ENCODE results near the gene RAPGEF6.
A peak's percentile ranks its signal among the peaks of the same experiment; 100 is the strongest.
"Not testable (repeated sequence)": the region's sequence is repeated elsewhere in the genome, so short reads cannot be mapped to it uniquely, and the experiment has no call there.

Gene RAPGEF6

DNA sequence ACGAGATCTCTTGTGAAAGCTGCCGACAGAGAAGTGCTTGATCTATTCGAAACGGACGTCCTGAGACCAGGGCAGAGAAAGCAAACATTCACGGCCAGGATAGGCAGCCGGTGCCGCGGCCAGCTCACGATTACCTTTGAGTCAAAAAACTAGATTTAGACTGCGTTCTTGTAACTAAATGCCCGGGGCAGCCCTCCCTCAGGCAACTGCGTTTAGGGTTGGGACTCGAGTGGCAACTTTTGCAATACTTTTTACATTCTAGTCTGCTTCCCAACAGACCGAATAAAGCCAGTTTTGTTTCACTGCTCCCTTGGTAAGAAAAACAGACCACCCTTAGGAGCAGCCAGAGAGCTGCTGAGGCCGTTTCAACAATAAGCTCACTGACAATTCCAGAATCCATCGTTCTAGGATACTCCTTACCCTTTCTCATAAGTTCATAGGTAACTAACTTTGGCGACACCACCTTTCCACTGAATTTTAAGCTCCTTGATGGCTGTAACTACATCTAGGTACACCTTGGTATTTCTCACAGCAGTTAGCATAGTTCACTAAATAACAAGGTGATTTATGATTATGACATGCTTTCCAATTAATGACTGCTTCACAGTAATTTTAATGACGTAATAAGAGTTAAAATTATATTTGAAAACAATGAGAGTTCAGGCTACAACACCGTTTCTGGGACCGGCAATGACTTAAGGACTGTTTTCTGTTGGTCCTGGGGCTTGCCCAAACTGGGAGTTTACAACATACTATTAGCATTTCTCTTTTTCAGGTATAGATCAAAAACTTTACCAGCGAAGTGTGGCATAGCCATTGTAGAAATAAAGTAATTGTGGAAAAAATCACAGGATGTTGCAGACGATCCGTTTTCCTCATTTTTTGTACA lies 899 bp upstream of the RAPGEF6 start:
- Mint-ChIP-seq H3K4me3 (no peak overlapping the region), H3K27me3 (no peaks in the 10 kb centered on the region), H3K4me1 (peaks cover 31% of the 10 kb centered on the region), H3K36me3 (ENCODE audit: insufficient read depth) (peaks cover 17% of the 10 kb centered on the region), H3K9me3 (no peaks in the 10 kb centered on the region), H3K27ac (ENCODE audit: low read depth) (peak overlapping the region; percentile 96)
- DNase-seq (ENCODE audit: low spot score in 2 of 2) (no peak), ATAC-seq (replicated peaks; ENCODE audit: extremely low read depth, poor library complexity, severe bottlenecking) (peak; percentile 4)

DNA sequence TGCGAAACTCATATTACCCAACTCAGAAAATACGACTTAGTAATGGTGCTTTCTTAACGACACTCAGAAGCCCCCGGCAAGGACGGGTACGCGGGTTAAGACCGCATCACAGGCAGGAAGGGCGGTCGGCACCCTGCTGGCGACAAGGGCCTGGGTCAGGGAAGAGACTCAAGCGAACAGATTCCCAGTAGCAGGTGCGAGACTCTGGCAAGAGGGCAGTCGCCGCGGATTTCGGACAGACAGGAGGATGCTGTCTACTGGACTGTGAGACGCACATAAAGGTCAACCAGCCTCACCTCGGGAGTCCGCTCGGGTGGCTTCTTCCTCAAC lies 398 bp downstream of the RAPGEF6 start:
- ATAC-seq (replicated peaks; ENCODE audit: extremely low read depth, poor library complexity, severe bottlenecking) (peak; percentile 37), DNase-seq (ENCODE audit: low spot score in 2 of 2) (peak; percentile 55 to 57)
- peaks cover 17% of the 10 kb centered on the region for H3K36me3 Mint-ChIP-seq (ENCODE audit: insufficient read depth)
- no peaks in the 10 kb centered on the region for H3K9me3 Mint-ChIP-seq
- no peaks in the 10 kb centered on the region for H3K27me3 Mint-ChIP-seq
- H3K27ac Mint-ChIP-seq (ENCODE audit: low read depth) = peak overlapping the region; percentile 96
- H3K4me1 Mint-ChIP-seq = peaks cover 25% of the 10 kb centered on the region
- no peak overlapping the region for H3K4me3 Mint-ChIP-seq

DNA sequence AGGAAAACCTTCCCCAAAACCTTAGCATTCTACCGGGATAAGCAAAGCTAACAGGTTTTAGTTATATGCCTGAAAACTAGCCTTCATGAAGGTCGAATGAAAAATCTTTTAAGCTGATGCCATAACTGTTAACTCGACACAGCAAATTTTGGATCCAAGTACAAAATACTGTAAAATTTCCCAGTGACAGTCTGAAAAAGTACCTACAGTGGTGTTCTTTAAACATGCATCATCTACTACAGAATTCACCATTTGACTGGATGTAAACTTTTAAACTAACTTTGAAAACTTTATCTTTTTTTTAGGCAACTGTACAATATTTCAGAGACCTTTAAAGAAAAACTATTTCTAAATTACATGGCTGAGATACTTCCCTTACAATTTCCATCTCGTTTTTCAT lies 791 bp downstream of the RAPGEF6 start:
- no peak for DNase-seq (ENCODE audit: low spot score in 2 of 2)
- H3K4me1 Mint-ChIP-seq = peaks cover 27% of the 10 kb centered on the region
- no peaks in the 10 kb centered on the region for H3K9me3 Mint-ChIP-seq
- H3K27me3 Mint-ChIP-seq = no peaks in the 10 kb centered on the region
- H3K36me3 Mint-ChIP-seq (ENCODE audit: insufficient read depth) = peaks cover 17% of the 10 kb centered on the region
- H3K27ac Mint-ChIP-seq (ENCODE audit: low read depth) = peak overlapping the region; percentile 96
- no peak for ATAC-seq (replicated peaks; ENCODE audit: extremely low read depth, poor library complexity, severe bottlenecking)
- H3K4me3 Mint-ChIP-seq = no peak overlapping the region

DNA sequence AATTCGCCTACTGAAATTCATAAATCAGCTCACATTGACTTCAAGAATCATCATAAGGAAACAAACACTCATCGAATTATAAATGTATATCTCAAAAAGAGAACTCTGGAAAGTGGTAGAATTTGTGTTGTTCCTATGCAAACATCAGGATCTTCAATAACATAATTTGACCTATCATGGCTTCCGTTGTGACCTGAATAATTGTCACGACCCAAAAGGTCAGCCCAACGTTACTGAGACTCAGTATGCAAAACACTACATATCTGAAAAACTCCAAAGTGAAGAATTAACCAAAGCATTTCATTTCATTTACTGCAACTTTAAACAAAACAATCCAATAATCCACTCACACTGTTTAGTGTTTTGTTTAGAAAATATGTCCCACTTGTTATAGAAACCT lies 1.2 kb downstream of the RAPGEF6 start:
- DNase-seq (ENCODE audit: low spot score in 2 of 2) = no peak
- no peaks in the 10 kb centered on the region for H3K9me3 Mint-ChIP-seq
- H3K4me1 Mint-ChIP-seq = peaks cover 31% of the 10 kb centered on the region
- peaks cover 17% of the 10 kb centered on the region for H3K36me3 Mint-ChIP-seq (ENCODE audit: insufficient read depth)
- no peaks in the 10 kb centered on the region for H3K27me3 Mint-ChIP-seq
- H3K4me3 Mint-ChIP-seq = no peak overlapping the region
- ATAC-seq (replicated peaks; ENCODE audit: extremely low read depth, poor library complexity, severe bottlenecking) = no peak
- H3K27ac Mint-ChIP-seq (ENCODE audit: low read depth) = peak overlapping the region; percentile 96

DNA sequence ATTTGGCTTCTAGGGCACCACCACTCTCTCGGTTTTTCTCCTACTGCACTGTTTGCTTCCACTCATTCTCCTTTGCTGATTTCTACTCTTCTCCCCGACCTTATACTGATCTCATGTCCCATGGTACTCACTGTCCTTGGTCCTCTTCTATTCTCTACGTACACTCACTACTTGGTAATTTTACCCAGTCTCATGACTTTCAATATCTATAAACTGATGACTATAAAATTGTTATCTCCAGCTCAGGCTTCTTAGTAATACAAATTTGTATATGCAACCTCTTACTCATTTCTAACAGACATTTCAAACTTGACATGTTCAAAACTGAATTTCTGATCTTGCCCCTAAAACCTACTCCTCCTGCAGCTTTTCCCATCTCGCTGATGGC lies 4.1 kb downstream of the RAPGEF6 start:
- Mint-ChIP-seq H3K4me1 (peaks cover 46% of the 10 kb centered on the region), H3K36me3 (ENCODE audit: insufficient read depth) (peaks cover 17% of the 10 kb centered on the region), H3K9me3 (no peaks in the 10 kb centered on the region), H3K4me3 (no peak overlapping the region), H3K27me3 (no peaks in the 10 kb centered on the region), H3K27ac (ENCODE audit: low read depth) (no peak overlapping the region)
- no peak for DNase-seq (ENCODE audit: low spot score in 2 of 2)
- no peak for ATAC-seq (replicated peaks; ENCODE audit: extremely low read depth, poor library complexity, severe bottlenecking)

DNA sequence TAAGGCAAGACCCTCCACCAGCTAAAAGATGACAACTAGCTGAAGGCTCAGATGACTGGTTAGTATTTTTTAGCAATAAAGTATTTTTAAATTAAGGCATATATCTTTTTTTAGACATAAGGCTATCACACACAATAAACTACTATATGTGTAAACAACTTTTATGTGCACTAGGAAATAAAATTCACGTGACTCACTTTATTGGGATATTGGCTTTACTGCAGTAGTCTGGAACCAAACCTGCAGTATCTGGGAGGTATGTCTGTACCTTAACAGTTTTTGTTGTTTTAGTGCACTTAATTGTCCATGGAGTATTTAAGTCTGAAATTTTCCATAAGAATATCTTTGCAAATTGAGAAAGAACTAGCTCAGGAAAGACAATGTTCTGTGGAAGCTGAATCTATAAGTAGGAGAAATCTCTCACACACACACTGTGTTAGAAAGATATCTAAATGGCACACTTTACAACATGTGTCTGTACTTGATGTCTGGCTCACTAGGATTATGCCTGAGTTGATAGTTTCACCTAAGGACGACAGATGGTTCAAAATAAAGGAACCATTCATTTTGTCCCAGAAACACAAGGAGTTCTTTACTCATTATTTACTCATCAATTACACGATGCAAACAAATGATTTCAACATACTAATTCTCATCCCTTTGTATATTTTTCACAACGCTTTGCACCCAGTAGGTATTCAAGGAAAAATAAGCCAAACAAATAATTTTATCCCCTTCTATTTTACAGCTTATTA lies 4.6 kb downstream of the RAPGEF6 start:
- Mint-ChIP-seq H3K36me3 (ENCODE audit: insufficient read depth) (peaks cover 13% of the 10 kb centered on the region), H3K4me3 (no peak overlapping the region), H3K9me3 (no peaks in the 10 kb centered on the region), H3K27me3 (no peaks in the 10 kb centered on the region), H3K27ac (ENCODE audit: low read depth) (no peak overlapping the region), H3K4me1 (peaks cover 49% of the 10 kb centered on the region)
- ATAC-seq (replicated peaks; ENCODE audit: extremely low read depth, poor library complexity, severe bottlenecking) (no peak), DNase-seq (ENCODE audit: low spot score in 2 of 2) (no peak)

DNA sequence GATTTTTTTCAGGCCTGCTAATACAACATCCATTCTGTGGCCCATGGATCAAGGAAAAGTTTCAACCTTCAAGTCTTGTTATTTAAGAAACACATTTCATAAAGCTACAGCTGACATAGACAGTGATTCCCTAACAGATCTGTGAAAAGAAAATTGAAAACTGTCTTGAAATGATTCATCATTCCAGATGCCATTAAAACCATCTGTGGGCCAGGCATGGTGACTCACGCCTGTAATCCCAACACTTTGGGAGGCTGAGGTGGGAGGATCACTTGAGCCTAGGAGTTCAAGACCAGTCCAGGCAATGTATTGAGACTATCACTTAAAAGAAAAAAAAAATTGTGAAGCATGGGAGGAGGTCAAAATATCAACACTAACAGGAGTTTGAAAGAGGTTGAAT lies 6.0 kb downstream of the RAPGEF6 start:
- Mint-ChIP-seq H3K4me3 (no peak overlapping the region), H3K27me3 (no peaks in the 10 kb centered on the region), H3K27ac (ENCODE audit: low read depth) (peak overlapping the region; percentile 50), H3K4me1 (peaks cover 48% of the 10 kb centered on the region), H3K36me3 (ENCODE audit: insufficient read depth) (peaks cover 1% of the 10 kb centered on the region), H3K9me3 (no peaks in the 10 kb centered on the region)
- no peak for DNase-seq (ENCODE audit: low spot score in 2 of 2)
- no peak for ATAC-seq (replicated peaks; ENCODE audit: extremely low read depth, poor library complexity, severe bottlenecking)

DNA sequence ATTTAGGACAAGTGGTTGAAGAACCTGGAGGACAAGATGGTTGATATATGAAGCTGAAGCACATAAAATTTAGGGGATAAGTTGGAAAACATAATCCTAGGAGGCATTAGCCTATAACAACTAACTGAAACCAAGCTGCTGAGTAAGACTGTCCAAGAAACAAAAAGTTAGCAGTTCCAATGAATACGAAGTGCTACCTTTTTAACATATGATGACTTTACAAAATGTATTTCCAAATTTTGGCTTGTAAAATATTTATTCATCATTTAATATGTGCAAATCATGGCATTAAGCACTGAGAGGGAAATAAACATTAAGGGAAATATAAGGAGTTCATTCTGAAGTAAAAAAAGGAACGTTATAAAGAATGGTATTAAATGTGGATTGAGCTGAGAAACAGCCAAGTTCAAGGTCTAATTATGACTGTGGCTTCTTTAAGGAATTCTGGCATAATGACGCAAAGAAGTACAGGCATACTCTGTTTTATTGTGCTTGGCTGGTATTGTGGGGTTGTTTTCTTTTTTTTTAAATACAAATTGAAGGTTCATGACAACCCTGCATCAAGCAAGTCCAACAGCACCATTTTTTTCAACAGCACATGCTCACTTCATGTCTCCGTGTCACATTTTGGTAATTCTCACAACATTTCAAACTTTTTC lies 7.7 kb downstream of the RAPGEF6 start:
- ATAC-seq (replicated peaks; ENCODE audit: extremely low read depth, poor library complexity, severe bottlenecking) = no peak
- Mint-ChIP-seq H3K4me1 (peaks cover 58% of the 10 kb centered on the region), H3K27me3 (no peaks in the 10 kb centered on the region), H3K4me3 (no peak overlapping the region), H3K27ac (ENCODE audit: low read depth) (no peak overlapping the region), H3K9me3 (no peaks in the 10 kb centered on the region), H3K36me3 (ENCODE audit: insufficient read depth) (peaks cover 3% of the 10 kb centered on the region)
- no peak for DNase-seq (ENCODE audit: low spot score in 2 of 2)

DNA sequence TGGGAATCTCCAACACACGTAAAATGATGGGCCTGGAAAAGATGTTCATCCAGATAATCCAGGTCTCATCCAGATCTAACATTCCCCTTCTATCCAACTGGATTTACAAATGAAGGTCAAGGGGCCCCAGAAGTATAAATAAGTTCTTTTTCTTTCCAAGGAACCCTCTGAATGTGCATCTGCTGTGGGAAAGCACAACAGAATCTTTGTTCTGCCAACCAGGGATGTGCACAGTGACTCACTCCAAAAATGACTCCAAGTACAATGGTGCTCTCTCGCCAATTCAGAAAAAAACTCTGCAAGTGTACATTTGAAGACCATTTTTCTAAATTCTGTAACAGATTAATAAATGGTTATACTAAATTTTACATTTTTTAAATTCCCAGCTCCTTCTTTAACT lies 12.4 kb downstream of the RAPGEF6 start:
- H3K9me3 Mint-ChIP-seq = no peaks in the 10 kb centered on the region
- H3K4me1 Mint-ChIP-seq = peaks cover 82% of the 10 kb centered on the region
- H3K36me3 Mint-ChIP-seq (ENCODE audit: insufficient read depth) = peaks cover 8% of the 10 kb centered on the region
- no peaks in the 10 kb centered on the region for H3K27me3 Mint-ChIP-seq
- DNase-seq (ENCODE audit: low spot score in 2 of 2) = no peak
- no peak overlapping the region for H3K27ac Mint-ChIP-seq (ENCODE audit: low read depth)
- H3K4me3 Mint-ChIP-seq = no peak overlapping the region
- no peak for ATAC-seq (replicated peaks; ENCODE audit: extremely low read depth, poor library complexity, severe bottlenecking)

DNA sequence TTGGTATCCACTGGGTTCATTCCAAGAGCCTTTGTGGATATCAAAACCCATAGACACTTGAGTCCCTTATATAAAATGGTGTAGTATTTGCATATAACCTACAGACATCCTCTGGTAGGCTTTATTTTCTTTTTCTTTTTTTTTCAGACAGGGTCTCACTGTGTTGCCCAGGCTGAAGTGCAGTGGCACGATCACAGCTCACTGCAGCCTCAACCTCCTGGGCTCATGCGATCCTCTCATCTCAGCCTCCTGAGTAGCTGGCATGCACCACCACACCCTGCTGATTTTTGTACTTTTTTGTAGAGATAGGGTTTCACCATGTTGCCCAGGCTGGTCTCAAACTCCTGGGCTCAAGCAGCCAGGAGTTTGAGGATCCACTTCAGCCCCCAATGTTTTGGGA lies 13.9 kb downstream of the RAPGEF6 start:
- not testable (repeated sequence) for H3K4me3 Mint-ChIP-seq; H3K36me3 Mint-ChIP-seq (ENCODE audit: insufficient read depth); H3K27me3 Mint-ChIP-seq; ATAC-seq (replicated peaks; ENCODE audit: extremely low read depth, poor library complexity, severe bottlenecking); H3K9me3 Mint-ChIP-seq; DNase-seq (ENCODE audit: low spot score in 2 of 2)
- H3K27ac Mint-ChIP-seq (ENCODE audit: low read depth) = peak overlapping the region; percentile 46
- H3K4me1 Mint-ChIP-seq = peaks cover 78% of the 10 kb centered on the region

DNA sequence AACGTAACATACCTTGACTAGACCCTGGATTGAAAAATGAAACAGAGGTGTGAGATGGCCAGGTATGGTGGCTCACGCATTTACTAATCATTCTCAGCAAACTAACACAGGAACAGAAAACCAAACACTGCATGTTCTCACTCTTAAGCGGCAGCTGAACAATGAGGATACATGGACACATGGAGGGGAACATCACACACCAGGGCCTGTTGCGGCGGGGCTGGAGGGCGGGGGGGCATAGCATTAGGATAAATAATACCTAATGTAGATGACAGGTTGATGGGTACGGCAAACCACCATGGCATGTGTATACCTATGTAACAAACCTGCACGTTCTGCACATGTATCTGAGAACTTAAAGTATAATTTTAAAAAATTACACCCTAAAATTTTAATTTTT lies 15.9 kb downstream of the RAPGEF6 start:
- Mint-ChIP-seq H3K36me3 (ENCODE audit: insufficient read depth) (peaks cover 7% of the 10 kb centered on the region), H3K27ac (ENCODE audit: low read depth) (no peak overlapping the region), H3K9me3 (no peaks in the 10 kb centered on the region), H3K4me1 (peaks cover 76% of the 10 kb centered on the region), H3K4me3 (no peak overlapping the region), H3K27me3 (no peaks in the 10 kb centered on the region)
- no peak for ATAC-seq (replicated peaks; ENCODE audit: extremely low read depth, poor library complexity, severe bottlenecking)
- DNase-seq (ENCODE audit: low spot score in 2 of 2) = no peak

DNA sequence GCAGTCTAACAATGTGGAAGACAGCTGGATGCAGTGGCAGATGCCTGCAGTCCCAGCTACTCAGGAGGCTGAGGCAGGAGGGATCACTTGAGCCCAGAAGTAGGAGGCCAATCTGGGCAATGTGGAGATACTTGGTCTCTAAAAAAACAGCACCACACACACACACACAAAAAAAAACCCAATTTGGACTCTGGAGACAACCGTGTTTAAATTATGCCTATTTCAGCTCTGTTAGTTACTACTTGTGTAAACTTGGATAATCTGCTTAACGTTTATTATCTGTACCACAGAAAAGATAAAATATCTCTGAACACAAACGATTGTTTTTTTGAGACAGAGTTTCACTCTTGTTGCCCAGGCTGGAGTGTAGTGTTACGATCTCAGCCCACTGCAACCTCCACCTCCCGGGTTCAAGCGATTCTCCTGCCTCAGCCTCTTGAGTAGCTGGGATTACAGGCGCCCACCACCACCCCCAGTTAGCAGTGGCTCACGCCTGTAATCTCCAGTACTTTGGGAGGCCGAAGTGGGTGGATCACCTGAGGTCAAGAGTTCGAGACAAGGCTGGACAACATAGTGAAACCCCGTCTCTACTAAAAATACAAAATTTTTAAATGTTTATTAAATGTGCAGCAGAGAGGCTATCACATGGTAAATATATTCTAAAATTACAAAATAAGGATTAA lies 17.7 kb downstream of the RAPGEF6 start:
- Mint-ChIP-seq H3K9me3 (no peaks in the 10 kb centered on the region), H3K36me3 (ENCODE audit: insufficient read depth) (peaks cover 6% of the 10 kb centered on the region), H3K27me3 (no peaks in the 10 kb centered on the region), H3K27ac (ENCODE audit: low read depth) (peak overlapping the region; percentile 49), H3K4me3 (no peak overlapping the region), H3K4me1 (peaks cover 62% of the 10 kb centered on the region)
- ATAC-seq (replicated peaks; ENCODE audit: extremely low read depth, poor library complexity, severe bottlenecking) = no peak
- DNase-seq (ENCODE audit: low spot score in 2 of 2) = no peak
